Stimulated activated CD8-positive, alpha-beta memory T cell treated with anti-CD3 and anti-CD28 coated beads, Interleukin-15, amount 100 ng/mL, for 4 hours (primary cell): ENCODE results near the gene CNPPD1.

Experiments
- DNase-seq, 2 donors: peaks; one replicate each; pipeline ENCODE4 v3.0.0-alpha.2; 2020; ENCODE audit warnings: low read depth in 2 of 2

CNPPD1 gene

DNA sequence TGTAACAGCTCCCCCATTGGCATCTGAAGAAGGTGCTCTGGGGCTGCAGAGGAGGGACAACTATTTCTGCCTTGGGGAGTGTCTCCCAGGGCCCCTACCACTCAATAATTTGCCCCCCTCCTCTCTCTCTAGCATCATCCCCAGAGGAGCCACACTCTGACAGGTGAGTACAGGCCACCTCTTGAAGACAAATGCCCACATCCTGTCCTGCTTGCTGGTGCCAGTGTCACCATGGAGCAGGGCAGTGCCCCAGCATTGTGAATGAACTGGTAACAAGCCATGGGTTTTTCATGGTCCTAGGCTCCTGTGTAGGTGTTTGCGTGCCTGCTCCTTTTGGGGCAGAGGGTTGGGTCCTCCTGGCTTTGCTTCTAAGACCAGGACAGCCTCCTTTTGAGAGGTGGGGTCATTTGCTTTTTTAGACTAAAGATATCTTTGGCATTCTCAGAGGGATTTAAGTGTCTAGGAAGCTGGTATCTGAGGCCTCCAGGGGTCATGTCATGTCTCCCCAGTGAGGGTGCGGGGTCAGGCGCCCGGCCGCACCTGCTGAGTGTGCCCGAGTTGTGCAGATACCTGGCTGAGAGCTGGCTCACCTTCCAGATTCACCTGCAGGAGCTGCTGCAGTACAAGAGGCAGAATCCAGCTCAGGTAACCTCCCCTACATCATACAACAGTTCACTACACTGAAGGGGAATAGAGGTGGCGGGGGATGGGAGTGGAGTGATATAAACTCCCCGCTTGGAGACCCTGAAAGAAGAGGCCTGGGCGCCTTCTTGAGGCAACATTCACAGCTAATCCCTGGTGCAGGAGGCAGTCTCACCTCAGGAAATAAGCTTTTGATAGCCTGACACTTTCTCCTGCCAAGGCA, 3.1 kb upstream of the CNPPD1 start:
- no peak for DNase-seq

DNA sequence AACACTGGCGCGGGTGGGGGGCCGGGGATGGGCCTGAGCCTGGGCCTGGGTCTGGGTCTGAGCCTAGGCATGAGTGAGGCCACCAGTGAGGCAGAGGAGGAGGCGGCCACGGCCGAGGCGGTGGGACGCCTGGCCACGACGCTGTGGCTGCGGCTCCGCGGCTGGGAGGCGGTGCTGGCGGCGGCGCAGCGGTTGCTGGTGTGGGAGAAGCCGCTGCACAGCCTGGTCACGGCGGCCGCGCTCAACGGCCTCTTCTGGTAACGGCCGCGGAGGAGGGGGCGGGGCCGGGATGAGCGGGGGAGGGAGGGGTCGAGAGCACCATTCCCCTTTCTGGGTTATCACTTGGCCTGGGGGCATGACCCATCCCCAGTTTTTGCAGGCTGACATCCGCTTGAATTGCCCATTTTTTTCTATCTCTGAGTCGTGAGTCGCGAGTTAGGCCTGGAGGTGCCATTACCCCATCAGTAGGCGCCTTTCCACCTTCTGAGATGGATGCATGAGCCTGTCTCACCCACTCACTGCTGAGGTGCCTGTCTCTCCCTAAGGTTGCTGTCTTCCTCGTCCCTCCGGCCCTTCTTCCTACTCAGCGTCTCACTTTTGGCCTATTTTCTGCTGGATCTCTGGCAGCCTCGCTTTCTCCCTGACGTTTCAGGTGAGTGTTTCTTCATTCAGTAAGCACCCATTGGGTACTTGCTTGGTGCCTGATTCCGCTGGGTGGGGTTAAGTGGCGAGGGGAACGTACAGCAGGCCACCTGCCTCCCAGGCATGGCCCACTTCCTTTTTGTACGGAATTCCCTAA, 1.9 kb upstream of the CNPPD1 start:
- DNase-seq: no peak

DNA sequence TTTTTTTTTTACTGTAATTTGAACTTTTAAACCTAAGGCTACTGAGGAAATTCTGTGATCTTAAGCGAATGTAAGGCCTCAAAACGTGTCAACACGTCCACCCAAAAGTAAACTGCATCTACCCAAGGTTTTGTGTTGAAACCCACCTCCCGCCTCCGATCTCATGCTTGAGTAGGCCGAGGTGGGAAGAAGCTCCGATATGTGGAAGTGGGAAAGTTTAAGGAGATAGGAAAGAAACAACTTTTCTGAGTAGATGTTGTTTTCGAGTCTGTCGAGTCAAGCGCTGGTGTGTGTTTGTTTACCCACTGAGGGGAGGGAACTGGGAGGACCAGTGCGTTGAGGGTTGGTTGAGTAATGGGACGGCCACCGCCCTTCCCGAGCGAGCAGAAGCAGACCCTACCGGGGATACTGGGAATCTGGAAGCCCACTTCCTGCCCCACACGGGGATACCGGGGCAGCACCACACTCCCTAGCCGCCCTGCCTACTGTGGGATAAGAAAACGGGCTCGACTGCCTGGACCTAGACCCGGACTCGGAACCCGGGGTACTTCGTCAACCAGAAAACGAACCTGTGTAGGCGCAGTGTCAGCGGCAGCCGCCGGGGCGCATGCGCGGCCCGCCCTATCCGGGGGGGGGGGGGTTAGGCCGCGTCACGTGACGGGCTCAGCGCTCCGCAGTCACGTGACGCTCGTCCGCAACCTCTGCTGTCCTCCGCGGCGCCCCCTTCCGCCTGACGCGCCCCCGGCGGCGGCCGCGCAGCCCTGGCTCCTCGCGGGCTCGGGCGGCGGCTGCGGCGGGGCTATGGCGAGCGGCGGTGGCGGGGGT, 1.0 kb upstream of the CNPPD1 start, which contains the start of gene RETREG2:
TSS of gene RETREG2 (plus strand) at position 724 of the 825 bp plus-strand sequence. CDS start at position 802, 78 bp downstream.
- peak; percentile 54 to 72 for DNase-seq

DNA sequence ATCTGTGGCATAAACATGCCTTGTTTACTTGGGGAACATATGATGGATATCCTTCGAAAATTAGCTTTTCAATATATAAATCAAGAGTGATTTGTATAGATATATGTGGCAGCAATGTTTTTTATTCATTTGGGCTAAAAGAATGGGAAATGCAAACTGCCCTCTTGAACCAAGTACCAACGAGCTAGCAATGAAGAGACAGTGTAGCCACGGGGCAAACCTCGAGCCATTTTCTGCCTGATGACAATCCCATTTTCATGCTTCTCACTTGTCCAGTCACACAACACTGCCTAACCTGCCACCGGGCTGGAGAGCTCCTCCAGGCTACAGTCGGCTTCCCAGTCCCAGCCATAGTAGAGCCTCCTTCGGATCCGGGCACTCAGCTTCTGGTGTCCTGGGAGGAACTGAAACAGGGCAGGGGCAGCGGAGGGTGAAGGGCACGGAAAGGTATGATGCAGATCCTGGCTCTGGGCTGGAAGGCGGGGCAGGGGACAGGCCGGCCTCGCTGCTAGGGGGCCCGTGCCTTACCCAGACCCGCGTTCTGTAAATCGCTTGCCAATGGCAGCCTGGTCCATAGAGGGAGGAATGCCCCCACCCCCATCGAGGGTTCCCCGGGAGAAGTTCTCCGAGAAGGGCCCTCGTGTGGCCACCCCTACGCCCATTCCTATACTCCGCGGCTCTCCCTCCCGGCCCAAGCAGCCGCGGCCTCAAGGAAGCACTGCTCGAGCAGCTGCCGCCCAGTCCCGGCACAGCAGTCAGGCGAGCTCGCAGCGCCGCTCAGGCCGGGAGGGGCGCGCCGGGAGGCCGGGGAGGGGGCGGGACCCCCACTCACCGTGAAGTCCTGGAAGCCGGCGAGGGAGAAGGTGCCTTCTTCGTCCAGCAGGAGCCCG, 552 bp downstream of the CNPPD1 start:
- no peak for DNase-seq

DNA sequence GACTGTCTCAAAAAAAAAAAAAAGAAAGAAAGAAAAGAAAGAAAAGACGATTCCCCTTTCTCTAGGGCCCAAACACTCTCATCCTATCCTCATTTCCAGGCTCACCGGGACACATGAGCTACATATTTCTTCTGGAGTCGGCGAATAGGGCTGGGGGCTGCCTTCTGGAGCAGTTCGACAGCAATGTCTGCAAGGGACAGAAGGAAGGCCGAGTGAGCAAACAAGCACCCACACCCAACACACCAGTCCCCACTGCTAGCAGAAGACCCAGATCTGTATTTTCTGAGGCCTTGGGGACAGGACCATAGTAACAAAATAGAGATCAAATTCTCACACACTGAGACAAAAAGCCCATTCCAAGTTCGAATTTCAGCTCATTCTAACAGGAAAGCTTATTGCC, 1.2 kb downstream of the CNPPD1 start:
- DNase-seq: no peak

DNA sequence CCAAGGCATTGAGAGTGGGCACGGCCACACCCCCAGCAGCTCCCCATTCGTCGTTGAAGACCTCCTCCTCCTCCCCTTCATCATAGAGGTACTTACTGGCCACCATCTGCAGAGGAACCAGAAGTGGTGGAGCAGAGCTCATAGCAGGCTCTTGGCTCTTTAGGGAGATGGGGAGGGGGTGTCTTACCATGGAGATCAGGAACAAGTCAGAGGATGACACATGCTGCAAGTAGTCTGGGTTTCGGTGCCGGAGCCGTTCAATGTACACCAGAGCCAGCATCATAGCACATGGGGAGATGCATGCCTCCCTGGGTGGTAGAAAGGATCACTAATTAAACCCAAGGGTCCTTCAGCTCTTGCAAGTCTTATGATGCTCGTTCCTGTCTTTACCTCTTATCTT, 1.9 kb downstream of the CNPPD1 start:
- no peak for DNase-seq

DNA sequence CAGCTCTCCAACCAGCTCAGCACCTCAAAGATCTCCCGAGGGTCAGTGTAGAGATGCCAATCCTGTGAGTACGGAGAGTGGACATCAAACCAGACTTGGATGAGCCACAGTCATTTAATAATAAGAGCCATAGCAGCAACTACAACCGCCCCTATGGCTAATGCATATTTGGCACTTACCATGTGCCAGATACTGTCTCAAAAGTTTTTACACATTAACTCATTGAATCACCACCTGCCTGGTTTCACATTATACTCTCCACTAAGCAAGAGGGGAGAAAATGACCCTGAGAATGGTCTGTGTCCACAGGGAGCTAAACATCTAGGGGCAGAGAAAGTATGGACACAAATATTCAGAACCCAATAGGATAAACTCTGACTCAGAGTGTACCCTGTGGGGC, 2.6 kb downstream of the CNPPD1 start:
- DNase-seq: no peak

DNA sequence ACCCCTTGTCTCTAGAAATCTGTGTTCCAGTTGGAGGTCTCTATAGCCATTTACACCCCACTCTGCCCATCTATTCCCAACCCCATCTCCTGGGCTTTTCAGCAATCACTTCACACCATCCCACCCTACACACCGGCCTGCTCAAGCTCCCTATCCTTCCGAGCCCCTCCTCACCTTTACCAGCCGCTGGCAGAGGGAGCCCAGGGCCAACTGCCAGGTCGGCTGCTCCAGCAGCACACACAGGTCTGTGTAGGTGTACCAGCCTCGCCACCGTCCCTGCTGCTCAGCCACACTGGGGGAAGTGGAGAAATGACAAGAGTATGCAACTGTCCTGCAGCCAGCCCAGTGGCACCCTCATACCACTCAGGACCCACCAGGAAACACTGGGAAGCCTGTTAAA, 3.5 kb downstream of the CNPPD1 start:
- DNase-seq: no peak

DNA sequence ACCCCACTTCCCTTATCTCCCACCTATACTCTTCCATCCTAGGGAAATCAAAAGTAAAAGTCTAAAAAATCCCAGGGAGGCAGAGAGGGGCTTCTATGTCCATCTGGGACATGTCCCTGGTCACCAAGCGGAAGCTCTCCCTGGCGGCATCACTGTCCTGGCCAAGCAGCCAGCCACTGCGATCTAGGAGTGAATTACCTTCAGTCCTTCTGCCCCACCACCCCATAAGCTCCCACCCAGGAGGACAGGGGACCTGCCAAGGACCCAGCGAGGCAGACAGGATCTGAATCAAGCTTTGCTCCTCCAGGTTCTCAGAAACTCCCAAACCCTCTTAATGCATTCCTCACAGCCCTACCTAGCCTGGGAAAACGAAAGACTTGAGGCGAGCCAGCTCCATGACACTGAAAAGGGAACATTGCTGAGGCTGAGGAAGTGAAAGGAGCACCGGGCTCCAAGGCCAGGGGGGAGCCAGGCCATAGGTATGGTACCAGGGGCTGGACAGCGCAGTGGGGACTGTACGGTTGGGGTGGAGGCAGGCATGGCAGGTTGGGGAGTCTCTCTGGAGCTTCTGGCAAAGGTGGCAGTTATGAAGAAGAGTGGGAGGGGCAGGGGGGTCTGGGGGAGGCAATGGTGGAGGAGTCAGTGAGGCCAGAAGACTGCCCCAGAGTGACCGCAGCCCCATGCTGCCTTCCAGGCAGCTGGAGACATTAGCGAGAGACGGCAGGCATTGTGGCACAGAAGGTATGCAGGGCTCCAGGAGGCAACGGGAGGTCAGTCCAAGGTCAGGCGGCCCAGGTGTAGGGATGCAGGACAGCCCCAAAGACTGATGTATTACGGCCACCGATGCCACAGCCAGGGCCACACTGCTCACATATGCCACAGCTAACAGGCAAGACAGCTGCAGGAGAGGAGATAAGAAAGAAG, 4.2 kb downstream of the CNPPD1 start:
- no peak for DNase-seq

DNA sequence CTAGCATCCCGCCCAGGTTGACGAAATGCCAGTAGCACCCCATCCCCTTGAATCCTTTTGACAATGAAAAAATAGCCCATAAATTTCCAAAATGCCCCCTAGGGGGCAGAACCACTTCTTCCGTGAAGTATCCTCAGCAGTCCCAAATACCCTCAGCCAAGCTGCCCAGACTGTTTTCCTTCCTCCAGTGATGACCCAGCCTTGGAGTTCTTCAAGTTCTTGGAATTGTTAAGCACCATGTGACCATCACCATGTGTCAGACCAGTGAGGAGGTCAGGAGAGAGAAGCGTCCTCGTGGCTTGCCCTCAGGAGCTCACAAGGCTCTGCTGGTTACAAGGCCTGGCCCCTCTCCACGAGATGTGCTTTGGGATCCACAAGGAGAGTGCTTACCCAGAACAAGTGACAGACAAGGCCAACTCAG, 5.5 kb downstream of the CNPPD1 start:
- no peak for DNase-seq

DNA sequence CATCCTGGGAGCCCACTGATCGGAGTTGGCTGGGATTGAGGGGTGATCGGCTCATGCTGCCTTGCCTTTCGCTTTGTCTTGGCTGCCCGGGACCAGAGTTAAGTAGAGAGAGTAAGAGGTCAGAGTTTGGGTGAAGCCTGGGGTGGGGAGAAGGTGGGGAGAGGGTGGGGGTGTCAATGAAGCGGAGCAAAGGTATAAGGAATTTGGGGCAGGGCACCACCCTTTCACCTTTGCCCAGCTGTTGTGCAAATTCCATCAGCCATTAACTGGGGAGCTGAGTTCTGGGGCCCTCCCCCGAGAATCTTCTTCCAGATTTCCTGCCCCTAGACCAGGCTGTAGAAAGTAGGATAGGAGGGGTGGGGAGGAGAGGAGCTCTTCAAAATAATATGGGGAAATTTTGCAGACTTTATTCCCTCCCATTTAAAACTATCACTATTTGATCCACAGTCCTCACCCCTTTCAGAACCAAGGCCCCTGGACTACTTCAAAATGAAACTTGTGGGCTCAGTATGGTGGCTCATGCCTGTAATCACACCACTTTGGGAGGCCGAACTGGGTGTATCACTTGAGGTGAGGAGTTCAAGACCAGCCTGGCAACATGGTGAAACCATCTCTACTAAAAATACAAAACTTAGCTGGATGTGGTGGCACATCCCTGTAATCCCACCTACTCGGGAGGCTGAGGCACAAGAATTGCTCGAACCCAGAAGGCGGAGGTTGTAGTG, 6.6 kb downstream of the CNPPD1 start, which contains the start of gene SLC23A3:
TSS of gene SLC23A3 (minus strand) at position 100 of the 725 bp plus-strand sequence. CDS start at position 55, 45 bp downstream.
- DNase-seq: no peak

DNA sequence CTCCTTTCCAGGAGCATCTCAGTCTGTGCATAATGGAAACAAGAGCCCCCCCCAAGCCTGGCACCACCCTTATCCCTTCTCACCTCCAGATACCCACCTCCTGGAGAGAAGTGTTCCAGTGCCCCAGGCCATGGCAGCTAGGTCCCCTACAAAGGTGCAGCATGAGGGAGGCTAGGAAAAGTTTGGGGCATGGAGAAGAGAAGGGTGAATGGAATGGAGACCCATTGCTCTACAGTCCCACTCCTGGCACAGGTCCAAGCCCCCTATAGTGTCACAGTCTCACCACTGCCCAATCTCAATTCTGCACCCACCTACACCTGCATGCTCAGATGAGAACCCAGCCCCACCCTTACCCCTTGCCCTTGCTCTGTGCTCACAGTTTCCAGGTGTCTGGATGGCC, 7.8 kb downstream of the CNPPD1 start:
- no peak for DNase-seq

DNA sequence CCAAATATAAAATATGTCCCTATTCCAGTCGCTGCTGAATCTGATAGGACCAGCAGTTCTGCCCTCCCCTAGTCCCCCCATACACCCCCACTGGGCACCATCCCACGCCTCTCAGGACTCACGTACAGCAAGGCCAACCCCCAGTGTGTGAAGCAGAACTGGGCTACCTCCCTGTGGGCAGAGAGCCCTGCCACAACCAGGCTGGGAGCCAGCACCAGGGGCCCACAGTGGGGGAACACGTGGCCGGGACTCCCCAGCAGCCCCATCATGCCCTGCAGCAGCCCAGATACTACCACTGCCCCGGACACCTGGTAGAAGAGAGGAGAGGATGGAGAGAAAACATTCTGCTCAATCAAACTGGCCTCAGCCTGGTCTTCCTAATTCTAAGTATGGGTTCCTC, 8.2 kb downstream of the CNPPD1 start:
- no peak for DNase-seq

DNA sequence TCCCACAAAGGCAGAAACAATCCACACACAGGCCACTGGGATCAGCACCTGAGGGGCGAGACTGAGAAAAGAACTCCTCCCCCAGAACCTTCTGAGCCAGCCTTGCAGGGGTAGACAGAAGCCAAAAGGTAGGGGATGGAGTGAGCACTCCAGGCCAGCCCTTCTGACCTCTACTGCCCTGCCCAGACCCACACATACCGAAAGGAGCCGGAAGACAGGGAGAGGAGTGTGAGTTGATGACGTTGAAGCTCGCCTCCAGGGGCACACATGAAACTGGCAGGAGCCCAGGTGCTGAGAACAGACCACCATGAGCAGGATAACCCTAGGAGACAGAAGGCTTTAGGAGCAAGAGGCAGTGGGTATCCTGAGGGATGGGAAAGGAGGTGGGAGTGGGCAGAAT, 8.7 kb downstream of the CNPPD1 start:
- no peak for DNase-seq

DNA sequence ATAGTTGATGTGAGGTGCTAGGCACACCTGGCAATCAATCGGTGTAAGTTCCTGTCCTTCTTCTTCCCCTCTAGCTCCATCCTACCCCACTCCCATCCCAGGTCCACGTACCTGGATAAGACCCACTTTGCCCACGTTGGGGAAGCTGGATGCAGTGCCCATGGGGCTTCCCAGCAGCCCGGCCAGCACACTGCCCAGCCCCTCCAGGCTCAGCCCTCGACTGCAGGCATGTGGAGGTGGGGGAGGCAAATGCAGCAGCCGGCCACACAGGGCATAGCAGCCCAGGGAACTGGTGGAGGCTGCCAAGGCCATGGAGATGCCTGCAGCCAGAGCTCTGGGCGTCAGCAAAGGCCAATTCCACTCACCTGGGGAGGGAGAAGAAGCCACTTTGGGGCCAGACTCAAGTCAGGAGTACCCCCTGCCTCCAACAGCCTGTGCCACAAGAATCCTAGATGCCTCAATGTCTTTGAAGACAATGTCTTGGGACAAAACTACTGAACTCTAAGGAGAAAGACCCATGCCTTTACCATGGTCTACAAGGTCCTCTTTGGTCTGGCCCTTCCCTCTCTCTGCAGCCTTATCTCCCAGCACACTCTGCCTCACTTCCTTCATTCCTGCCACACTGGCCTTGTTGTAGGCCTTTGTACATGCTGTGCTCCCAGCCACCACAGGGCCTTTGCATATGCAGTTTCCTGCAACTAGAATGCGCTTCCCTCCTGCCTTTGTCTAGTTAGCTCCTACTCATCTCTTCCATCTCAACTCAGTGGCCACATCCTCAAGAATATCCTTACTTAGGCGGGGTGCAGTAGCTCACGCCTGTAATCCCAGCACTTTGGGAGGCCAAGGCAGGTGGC, 11.4 kb downstream of the CNPPD1 start:
- DNase-seq: no peak

DNA sequence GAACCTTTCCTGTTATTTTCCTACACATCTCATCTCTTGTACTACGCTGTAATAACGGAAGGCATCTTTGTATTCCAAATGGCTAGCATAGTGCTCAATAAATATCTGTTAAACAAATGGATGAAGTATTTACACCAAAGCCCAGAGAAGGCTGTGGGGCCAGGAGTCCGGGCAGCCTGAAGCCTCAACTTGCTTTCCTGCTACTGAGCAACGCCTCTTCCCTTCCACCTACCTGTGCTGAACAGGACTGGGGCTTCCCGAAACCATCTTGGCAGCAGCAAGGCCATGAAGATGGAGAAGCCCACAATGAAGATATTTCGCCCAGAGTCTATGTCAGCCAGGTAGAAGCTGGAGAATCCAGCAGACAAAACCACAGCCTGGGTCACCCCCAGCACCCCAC, 13.6 kb downstream of the CNPPD1 start:
- DNase-seq: no peak

DNA sequence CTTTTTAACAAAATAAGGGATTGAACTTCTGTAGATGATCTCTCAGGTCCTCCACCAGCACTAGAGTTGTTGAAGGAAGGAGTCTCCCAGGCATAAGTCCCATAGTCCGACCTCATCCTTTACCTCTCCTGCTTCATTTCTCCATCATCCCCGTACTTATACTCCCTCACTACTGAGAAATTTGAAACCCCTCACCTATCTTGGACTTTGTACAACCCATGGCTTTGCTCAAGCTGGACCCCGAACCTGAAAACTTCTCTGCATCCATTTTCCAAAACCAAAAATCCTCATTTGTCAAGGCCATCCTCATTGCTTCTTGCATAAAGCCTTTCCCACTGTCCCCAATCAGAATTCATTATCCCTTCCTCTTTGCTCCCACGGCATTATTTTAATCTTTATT, 15.6 kb downstream of the CNPPD1 start:
- DNase-seq: no peak
